Gastroesophageal sphincter (tissue), 3 donors: ENCODE measurements around the gene FARS2.

Experiments used
- CTCF ChIP-seq, 4 experiments: fragments of 200-600 bp in 2 of 4; fragments of 450-650 bp in 2 of 4; sonication (generic) in 1 of 4; IDR thresholded peaks; one replicate each; pipeline ENCODE4 v1.5.1; 2017 to 2019; ENCODE audit warnings: antibody characterized with exemption in 4 of 4, mild to moderate bottlenecking in 2 of 4, moderate library complexity in 2 of 4
- POLR2AphosphoS5 ChIP-seq: sonication (generic); formaldehyde crosslinking; IDR thresholded peaks from one replicate; pipeline ENCODE4 v1.6.1; 2017; ENCODE audit warnings: antibody characterized with exemption

DNA sequence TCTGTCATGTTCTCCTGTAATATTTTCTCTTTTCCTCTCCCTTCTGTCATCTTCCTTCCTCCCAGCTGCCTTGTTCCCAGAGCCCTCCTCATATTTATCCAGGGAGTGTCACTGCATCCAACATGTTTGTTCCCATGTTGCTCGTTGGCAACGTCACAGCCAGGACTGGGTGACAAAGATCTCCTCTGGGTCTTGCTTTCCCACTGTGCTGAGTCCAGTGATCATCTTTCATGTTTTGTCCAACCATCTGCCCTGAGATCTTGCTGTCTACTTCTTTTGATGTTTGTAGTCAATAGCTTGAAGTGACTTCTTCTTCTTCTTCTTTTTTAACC is 26.6 kb downstream of the FARS2 start:
- TF ChIP-seq CTCF (IDR thresholded peaks at IDR 0.05) (no peak), POLR2AphosphoS5 (no peak)
